ENCODE results near the gene AP2B1. TPM values are rescaled to one million over a fixed set of nuclear protein-coding genes. Genes with fewer than 3 reads are reported as not detected.

AP2B1 gene
- total and polyA plus RNA-seq, 9 of the 15 experiments (the other 6 are each of a cell fraction or from before 2014, with no cell fraction given) = 60.1 to 287 (median 105) TPM

- TF ChIP-seq, protein P1, sequence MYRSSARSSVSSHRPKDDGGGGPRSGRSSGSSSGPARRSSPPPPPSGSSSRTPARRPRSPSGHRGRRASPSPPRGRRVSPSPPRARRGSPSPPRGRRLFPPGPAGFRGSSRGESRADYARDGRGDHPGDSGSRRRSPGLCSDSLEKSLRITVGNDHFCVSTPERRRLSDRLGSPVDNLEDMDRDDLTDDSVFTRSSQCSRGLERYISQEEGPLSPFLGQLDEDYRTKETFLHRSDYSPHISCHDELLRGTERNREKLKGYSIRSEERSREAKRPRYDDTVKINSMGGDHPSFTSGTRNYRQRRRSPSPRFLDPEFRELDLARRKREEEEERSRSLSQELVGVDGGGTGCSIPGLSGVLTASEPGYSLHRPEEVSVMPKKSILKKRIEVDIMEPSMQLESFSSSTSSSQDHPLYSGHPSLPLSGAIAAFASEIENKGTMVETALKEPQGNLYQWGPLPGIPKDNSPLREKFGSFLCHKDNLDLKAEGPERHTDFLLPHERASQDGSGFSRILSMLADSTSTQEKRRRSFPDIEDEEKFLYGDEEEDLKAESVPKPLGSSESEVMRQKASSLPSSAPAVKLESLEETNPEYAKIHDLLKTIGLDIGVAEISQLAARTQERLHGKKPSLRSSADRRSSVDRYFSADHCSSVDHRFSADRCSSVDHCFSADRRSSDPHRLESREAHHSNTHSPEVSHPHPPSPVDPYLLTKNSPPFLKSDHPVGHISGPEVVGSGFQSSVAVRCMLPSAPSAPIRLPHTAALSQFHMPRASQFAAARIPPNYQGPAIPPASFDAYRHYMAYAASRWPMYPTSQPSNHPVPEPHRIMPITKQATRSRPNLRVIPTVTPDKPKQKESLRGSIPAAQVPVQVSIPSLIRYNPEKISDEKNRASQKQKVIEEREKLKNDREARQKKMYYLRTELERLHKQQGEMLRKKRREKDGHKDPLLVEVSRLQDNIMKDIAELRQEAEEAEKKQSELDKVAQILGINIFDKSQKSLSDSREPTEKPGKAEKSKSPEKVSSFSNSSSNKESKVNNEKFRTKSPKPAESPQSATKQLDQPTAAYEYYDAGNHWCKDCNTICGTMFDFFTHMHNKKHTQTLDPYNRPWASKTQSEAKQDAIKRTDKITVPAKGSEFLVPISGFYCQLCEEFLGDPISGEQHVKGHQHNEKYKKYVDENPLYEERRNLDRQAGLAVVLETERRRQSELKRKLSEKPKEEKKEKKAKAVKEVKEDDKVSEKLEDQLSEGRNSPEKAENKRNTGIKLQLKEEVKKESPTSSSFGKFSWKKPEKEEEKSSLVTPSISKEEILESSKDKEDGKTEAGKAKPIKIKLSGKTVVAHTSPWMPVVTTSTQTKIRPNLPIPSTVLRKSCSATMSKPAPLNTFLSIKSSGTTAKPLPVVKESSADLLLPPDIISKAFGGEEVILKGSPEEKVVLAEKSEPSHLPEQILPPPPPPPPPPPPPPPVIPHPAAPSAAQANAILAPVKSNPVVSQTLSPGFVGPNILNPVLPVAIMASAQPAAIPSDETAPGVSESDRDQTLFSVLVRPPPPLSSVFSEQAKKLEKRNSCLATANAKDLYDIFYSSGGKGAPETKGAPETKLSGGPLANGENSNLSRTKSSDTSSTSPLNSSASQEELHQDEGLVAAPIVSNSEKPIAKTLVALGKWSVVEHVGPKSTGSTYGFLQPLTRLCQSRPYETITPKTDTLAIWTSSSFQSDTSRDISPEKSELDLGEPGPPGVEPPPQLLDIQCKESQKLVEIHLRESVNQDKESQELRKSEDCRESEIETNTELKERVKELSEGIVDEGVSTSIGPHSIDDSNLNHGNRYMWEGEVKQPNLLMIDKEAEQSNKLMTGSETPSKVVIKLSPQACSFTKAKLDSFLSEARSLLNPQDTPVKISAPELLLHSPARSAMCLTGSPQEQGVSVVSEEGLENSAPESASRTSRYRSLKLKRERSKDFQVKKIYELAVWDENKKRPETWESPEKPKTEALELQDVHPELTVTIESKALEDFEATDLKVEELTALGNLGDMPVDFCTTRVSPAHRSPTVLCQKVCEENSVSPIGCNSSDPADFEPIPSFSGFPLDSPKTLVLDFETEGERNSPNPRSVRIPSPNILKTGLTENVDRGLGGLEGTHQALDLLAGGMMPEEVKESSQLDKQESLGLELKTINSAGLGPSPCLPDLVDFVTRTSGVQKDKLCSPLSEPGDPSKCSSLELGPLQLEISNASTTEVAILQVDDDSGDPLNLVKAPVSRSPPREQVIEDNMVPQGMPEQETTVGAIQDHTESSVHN (IDR thresholded peaks at IDR 0.05; ENCODE audit: borderline replicate concordance in 1 of 2, low read depth in 1 of 2) = peak in 1 of 2 experiments; percentile 17; a peak in 1 of 4 replicates
- no peak for TF ChIP-seq ZFP30 (CRISPR knock-in tag; IDR thresholded peaks at IDR 0.05; ENCODE audit: borderline replicate concordance)
- peak in 2 of 3 experiments; percentile 46 to 93; a peak in 3 of 6 replicates for TF ChIP-seq ZBTB11 (CRISPR knock-in tag; IDR thresholded peaks at IDR 0.05)
- no peak for TF ChIP-seq PTBP1 (IDR thresholded peaks at IDR 0.05; ENCODE audit: low read depth, low read length)
- no peak for TF ChIP-seq ZFPM2 (CRISPR knock-in tag; IDR thresholded peaks at IDR 0.05)
- no peak for TF ChIP-seq ZNF79 (CRISPR knock-in tag; IDR thresholded peaks at IDR 0.05; ENCODE audit: low read depth)
- TF ChIP-seq SMAD3 (CRISPR knock-in tag; conservative IDR thresholded peaks at IDR 0.05) = no peak
- TF ChIP-seq, protein P2, sequence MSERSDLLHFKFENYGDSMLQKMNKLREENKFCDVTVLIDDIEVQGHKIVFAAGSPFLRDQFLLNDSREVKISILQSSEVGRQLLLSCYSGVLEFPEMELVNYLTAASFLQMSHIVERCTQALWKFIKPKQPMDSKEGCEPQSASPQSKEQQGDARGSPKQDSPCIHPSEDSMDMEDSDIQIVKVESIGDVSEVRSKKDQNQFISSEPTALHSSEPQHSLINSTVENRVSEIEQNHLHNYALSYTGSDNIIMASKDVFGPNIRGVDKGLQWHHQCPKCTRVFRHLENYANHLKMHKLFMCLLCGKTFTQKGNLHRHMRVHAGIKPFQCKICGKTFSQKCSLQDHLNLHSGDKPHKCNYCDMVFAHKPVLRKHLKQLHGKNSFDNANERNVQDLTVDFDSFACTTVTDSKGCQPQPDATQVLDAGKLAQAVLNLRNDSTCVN (CRISPR knock-in tag; IDR thresholded peaks at IDR 0.05) = no peak
- no peak for TF ChIP-seq SRSF9 (IDR thresholded peaks at IDR 0.05; ENCODE audit: borderline replicate concordance, low read depth, low read length)
- TF ChIP-seq TEAD4 (IDR thresholded peaks at IDR 0.05; ENCODE audit: low read length) = no peak
- no peak for TF ChIP-seq TEAD4 (CRISPR knock-in tag; IDR thresholded peaks at IDR 0.05; ENCODE audit: borderline replicate concordance)
- no peak for TF ChIP-seq ZNF444 (CRISPR knock-in tag; IDR thresholded peaks at IDR 0.05)
- no peak for TF ChIP-seq MECOM (CRISPR knock-in tag; IDR thresholded peaks at IDR 0.05)
These were observed 8.8 kb upstream of the AP2B1 start, which contains the start of gene PEX12 (continued) for GRCh38 chr17:35578197-35578928.

Measured in K562 (cell line).